Erythroblast (primary cell): ENCODE measurements around the gene NF2.

Experiments used
- GATA1 ChIP-seq: IDR thresholded peaks from 2 replicates; pipeline ENCODE4 v1.6.1; 2011; ENCODE audit warnings: low read depth, mild to moderate bottlenecking, control low read depth, low read length, moderate library complexity
- POLR2A ChIP-seq: IDR thresholded peaks from 2 replicates; pipeline ENCODE4 v1.6.1; 2011; ENCODE audit warnings: mild to moderate bottlenecking, low read length

DNA sequence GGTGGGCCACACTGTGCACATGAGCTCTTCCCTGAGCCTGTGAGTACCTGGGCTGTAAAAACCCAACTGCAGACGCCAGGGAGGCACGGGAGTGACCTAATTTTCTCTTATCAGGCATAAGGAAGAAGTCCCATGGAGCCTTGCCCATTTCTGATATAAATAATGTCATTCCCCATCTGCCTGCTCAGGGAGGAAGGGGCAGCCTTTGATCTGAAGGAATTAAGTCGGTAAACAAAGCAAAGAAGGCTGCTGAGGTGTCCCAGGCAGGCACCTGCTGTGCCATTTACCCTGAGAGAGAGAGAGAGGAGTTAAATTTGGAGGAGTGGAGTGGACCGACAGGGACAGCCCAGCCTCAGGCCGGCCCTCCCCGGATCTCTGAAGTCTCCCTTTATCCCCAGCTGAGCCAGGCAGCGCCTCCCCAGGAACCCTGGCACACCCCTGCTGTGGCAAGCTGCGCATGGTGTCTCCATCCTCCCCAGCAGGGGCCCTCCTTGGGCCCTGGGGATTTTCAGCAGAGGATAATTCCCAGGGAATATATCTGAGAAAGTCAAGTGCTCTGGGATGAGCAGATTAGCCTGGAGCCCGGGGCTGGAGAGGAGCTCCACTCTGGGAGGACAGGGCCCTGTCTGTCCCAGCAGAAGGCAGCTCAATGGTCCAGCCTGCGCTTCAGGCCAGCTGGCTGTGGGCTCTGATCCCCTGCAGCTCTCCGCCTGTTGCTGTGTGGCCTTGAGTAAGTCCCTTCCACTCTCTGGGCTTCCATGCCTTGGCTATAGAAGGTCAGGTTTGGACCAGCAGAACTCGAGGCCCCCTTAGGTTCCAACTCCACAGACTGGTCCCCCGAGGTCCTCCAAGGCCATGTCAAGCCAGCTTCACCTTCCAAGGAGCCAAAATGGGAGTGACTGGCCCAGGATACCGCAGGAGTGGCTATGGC, 98.8 kb downstream of the NF2 start:
- TF ChIP-seq POLR2A = peak; percentile 29
- TF ChIP-seq GATA1 = no peak
